Skin of body (tissue), 2 donors: ENCODE measurements around the gene PTGES3L. TPM values are rescaled to one million over a fixed set of nuclear protein-coding genes. Genes with fewer than 3 reads are reported as not detected.
A peak's percentile ranks its signal among the peaks of the same experiment; 100 is the strongest.
"Not testable (repeated sequence)": the region's sequence is repeated elsewhere in the genome, so short reads cannot be mapped to it uniquely, and the experiment has no call there.

Source experiments
- DNase-seq: peaks from one replicate; lab custom pipeline; 2025; lab: John Stamatoyannopoulos, UW
- total RNA-seq: library from RNA; depleted of rRNA; stranded (reverse); fragments of >200 nt; gene quantifications from one replicate; pipeline ENCODE4 v1.2.3, GENCODE V29; 2014

PTGES3L gene
- total RNA-seq, 1 donor from 2014 or later = 4.8 TPM

- no peak for DNase-seq
Observed at GRCh38 chr17:42980766-42981397, 1.0 kb upstream of the PTGES3L start.

- DNase-seq = peak; percentile 65
Observed at GRCh38 chr17:42980274-42980765, 440 bp upstream of the PTGES3L start, which contains the start of gene RUNDC1. TSS of gene RUNDC1 (plus strand) at chr17:42980565. CDS start at chr17:42980577, 12 bp downstream.

GRCh38 chr17:42975701-42976100 lies 4.2 kb downstream of the PTGES3L start:
- DNase-seq = not testable (repeated sequence)

GRCh38 chr17:42975265-42975664 lies 4.6 kb downstream of the PTGES3L start:
- no peak for DNase-seq

GRCh38 chr17:42973323-42973722 lies 6.6 kb downstream of the PTGES3L start:
- DNase-seq = not testable (repeated sequence)

- no peak for DNase-seq
Observed at GRCh38 chr17:42971589-42971988, 8.3 kb downstream of the PTGES3L start.

GRCh38 chr17:42969001-42969581 lies 10.8 kb downstream of the PTGES3L start:
- no peak for DNase-seq

DNA sequence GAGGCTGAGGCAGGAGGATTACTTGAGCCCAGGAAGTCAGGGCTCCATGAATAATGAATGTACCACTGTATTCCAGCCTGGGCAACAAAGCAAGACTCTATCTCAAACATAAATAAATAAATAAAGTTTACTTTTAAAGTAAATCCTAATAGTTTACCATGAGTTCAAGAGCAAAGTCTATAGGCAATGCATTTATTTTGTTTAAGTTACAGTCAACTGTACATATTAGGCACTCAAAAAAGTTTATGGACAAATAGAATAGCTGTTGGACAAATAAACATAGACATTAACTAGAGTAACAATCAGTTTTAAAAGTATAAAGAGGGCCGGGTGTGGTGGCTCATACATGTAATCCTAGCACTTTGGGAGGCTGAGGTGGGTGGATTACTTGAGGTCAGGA lies 12.0 kb downstream of the PTGES3L start:
- DNase-seq = no peak

DNA sequence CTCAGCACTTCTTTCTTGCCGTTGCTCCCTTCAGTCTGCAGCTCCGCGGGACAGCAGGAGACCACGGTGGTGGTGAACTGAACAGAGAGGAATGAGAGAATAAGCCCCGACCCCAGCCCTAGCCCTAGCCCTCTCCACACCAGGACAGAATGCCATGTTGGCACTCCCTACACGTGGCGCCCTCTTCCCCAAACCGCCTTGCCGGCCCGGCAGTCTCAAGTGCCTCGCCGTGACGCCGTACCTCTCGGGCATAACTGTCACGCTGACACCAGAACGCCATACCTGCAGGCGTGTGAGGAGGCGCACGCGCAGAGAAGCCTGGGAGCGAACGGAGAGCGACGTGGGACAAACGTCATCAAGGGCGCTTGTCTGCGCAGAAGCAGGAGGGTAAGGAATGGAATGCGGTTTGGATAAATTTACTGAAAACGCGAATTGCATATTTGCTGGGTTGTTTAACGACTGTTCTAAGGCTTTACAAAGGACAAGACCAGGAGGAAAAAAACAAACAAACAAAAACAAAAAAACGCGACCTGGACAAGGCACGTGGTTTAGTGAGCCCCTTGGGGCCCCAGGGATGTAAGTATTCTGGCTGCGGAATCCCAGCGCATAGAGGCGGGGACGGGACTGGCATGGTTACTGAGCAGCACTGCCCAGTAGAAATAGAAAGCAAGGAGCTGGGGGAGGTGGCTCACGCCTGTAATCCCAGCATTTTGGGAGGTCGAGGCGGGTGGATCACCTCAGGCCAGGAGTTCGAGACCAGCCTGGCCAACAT lies 15.5 kb downstream of the PTGES3L start, which contains the start of gene AARSD1:
Gene AARSD1 (minus strand): TSS at position 294 of the 772 bp plus-strand sequence. CDS start 14 bp downstream, at position 280.
- peak; percentile 93 for DNase-seq

- DNase-seq = no peak
Observed at GRCh38 chr17:42953669-42954068, 26.2 kb downstream of the PTGES3L start.

- no peak for DNase-seq
Observed at GRCh38 chr17:42950044-42950783, 29.7 kb downstream of the PTGES3L start.

DNA sequence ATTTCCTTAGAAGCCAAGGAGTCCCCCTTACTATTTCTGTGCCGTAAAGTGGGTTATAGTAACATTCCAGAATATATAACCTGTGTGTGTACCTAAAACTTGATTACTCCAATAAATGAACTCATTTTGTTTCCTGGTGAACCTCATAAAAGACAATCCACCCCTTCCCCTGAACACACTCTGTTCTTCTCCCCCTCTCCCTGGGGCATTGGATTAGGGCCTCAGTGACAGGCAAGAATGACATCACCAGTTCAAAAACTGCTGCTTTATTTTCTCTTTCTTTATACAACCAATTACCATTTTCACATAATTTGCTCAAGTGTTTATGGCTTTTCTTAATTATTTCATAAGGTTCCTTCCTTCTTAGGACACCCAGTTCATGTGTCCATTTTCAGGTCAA lies 33.1 kb downstream of the PTGES3L start:
- DNase-seq = no peak

- no peak for DNase-seq
Observed at GRCh38 chr17:42944211-42944610, 35.7 kb downstream of the PTGES3L start.

DNA sequence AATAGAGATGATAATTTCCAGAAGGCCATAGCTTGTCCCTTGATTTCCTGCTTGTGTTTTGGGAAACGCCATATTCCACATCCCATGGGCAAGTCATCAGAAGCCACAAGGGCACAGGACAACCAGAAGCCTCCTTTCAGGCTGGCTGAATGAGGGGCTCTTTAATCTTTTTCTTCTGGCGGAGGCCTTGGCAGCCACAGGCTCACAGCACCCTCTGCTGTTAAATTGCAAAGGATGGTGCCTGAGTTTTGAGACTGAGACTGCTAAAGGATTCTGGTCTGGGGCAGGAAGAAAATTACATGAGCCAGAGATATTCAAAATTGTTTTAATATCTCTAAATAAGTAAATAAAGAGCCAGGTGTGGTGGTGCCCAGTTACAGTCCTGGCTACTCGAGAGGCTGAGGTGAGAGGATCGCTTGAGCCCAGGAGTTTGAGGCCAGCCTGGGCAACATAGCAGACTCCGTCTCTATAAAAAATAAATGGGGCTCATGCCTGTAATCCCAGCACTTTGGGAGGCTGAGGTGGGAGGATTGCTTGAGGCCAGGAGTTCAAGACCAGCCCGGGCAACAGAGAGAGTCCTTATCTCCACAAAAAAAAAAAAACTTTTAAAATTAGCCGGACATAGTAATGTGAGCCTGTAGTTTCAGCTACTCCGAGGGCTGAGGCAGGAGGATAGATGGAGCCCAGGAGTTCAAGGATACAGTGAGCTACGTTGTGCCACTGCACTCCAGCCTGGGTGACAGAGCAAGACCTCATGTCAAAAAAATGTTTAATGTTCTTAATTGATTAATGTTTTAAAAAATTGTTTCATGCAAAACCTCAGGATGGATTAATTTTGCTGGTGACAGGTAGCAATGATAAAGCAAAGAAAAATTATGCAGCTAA lies 41.9 kb downstream of the PTGES3L start:
- DNase-seq = peak; percentile 21

- no peak for DNase-seq
Observed at GRCh38 chr17:42929497-42929844, 50.4 kb downstream of the PTGES3L start.

- DNase-seq = peak; percentile 57
Observed at GRCh38 chr17:42928714-42929496, 51.0 kb downstream of the PTGES3L start.

DNA sequence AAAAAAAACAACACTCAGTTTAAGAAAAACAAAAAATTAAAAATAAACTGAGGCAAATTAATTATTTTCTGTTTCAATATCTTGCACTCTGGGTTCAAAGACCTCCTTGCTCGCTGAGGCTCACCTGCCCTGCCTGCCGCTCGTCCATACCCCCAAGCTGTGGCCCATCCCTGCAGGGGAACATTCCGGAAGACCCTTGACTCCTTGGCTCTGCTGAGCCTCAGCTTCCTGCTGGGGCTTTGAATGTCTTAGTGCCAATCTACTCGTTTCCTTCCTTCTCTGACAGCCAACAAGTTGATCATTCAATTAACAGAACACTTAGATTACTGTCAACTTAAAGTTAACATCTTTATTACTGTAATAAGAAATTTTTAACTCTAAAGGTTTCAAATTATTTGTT lies 55.0 kb downstream of the PTGES3L start:
- no peak for DNase-seq

DNA sequence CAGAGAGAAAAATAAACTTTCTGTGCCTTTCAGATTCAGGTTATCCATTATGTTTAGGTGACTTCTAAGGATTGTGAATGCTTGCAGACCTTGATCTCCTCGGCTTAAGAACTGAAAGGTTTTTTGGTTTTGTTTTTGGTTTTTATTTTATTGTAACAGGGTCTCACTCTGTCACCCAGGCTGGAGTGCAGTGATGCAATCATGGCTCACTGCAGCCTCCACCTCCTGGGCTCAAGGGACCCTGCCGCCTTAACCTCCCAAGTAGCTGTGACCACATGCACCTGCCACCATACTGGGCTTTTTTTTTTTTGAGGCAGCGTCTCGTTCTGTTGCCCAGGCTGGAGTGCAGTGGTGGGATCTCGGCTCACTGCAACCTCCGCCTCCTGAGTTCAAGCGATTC lies 56.4 kb downstream of the PTGES3L start:
- DNase-seq = not testable (repeated sequence)

DNA sequence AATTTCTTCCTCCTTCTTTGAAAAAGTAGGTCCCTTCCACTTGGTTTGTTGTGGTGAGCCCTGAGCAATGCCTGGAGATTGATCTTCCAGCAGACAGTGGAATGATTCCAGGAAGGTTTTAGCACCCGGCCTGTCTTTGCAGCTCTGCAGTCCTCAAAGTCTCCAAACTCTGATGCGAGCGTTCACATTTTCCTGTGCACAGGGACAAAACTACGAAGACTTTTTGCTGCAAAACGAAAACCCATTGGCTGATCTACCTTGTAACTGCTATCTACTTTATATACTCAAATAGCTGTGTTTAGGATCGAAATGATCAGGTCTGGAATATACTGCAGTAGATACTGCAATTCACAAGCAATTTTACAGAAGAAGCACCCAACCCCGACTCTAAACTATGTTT lies 57.6 kb downstream of the PTGES3L start:
- no peak for DNase-seq

GRCh38 chr17:42920922-42921321 lies 59.0 kb downstream of the PTGES3L start:
- DNase-seq = peak; percentile 27
